Measurements from ENCODE around the gene RTN4RL1.

DNA sequence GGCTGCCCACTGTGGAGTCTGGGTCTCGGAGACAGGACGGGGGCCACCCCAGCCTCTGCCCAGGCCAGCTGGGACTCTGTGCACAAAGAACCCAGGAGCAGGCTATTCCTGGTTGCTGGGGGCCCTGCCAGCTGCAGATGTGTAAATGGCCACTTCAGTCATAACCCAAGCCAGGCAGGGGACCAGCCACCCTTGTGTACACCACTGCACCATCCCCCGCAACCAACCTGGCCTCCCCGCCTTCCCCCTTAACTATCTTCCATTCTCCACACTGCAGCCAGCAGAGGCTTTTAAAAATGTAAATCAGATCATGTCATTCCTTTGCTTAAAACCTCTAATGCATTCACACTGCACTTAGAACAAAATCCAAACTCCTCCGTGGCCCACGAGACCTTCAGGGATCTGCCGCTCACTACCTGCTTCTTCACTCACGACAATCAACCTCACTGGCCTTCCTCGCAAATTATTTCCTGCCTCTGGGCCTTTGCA, 28.3 kb downstream of the RTN4RL1 start:
- TF ChIP-seq, protein P1, sequence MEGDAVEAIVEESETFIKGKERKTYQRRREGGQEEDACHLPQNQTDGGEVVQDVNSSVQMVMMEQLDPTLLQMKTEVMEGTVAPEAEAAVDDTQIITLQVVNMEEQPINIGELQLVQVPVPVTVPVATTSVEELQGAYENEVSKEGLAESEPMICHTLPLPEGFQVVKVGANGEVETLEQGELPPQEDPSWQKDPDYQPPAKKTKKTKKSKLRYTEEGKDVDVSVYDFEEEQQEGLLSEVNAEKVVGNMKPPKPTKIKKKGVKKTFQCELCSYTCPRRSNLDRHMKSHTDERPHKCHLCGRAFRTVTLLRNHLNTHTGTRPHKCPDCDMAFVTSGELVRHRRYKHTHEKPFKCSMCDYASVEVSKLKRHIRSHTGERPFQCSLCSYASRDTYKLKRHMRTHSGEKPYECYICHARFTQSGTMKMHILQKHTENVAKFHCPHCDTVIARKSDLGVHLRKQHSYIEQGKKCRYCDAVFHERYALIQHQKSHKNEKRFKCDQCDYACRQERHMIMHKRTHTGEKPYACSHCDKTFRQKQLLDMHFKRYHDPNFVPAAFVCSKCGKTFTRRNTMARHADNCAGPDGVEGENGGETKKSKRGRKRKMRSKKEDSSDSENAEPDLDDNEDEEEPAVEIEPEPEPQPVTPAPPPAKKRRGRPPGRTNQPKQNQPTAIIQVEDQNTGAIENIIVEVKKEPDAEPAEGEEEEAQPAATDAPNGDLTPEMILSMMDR (IDR thresholded peaks at IDR 0.05) = no peak
- no peak for TF ChIP-seq EP300 (IDR thresholded peaks at IDR 0.05)

All from tibial nerve (tissue), 4 donors.